ENCODE data around the gene DUSP9.

- TF ChIP-seq CTCF (IDR thresholded peaks at IDR 0.05) (no peak), POLR2A (IDR thresholded peaks at IDR 0.05) (no peak)
Observed at GRCh38 chrX:153681175-153681574, 34.2 kb downstream of the DUSP9 start.

Data from testis (tissue), 2 donors.